Loucy (cell line): Measurements from ENCODE around the gene IRF9.

Experiments
- CTCF ChIP-seq: fragments of 200-600 bp; sonication (generic); conservative IDR thresholded peaks from 2 replicates; pipeline ENCODE4 v1.5.1; 2014; ENCODE audit warnings: mild to moderate bottlenecking, antibody characterized with exemption, low read length
- EZH2phosphoT487 ChIP-seq: fragments of 200-600 bp; IDR thresholded peaks from 2 replicates; pipeline ENCODE4 v1.6.1; 2018; ENCODE audit warnings: antibody characterized with exemption, mild to moderate bottlenecking, moderate library complexity, borderline replicate concordance

GRCh38 chr14:24164518-24164991 is 3.5 kb downstream of the IRF9 start:
- TF ChIP-seq CTCF, result no peak
- no peak for TF ChIP-seq EZH2phosphoT487
